ENCODE results near the gene TMEM231.
"Not testable (repeated sequence)": the region's sequence is repeated elsewhere in the genome, so short reads cannot be mapped to it uniquely, and the experiment has no call there.

The TMEM231 gene, protein sequence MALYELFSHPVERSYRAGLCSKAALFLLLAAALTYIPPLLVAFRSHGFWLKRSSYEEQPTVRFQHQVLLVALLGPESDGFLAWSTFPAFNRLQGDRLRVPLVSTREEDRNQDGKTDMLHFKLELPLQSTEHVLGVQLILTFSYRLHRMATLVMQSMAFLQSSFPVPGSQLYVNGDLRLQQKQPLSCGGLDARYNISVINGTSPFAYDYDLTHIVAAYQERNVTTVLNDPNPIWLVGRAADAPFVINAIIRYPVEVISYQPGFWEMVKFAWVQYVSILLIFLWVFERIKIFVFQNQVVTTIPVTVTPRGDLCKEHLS

DNA sequence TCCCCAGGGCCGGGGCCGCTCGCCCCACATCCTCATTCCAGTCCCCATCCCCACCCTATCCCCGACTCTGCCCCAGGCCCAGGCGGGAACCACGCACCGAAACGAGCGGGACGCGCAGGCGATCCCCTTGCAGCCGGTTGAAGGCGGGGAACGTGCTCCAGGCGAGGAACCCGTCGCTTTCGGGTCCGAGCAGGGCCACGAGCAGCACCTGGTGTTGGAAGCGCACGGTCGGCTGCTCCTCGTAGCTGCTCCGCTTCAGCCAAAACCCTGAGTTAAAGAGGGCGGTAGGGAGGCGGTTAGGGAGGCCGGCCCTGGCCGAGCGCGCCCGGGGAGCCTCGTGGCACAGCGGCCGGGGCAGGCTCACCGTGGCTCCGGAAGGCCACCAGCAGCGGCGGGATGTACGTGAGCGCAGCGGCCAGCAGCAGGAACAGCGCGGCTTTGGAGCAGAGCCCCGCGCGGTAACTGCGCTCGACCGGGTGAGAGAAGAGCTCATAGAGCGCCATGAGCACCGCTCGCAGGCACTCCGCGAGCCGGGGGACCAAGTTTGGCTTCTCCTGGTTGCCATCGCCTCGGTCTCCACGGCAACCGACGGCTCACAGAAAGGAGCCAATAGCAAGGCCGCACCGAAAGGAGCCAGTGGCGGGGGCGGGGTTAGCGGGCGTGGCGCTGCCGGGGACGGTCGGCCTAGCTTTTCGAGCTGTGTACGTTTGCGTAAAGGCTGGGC, at the start of gene TMEM231:
TSS of gene TMEM231 (minus strand) at position 546 of the 724 bp plus-strand sequence. CDS start at position 503, 43 bp downstream.
- DNase-seq (ENCODE audit: low read depth): peak; percentile 98

DNA sequence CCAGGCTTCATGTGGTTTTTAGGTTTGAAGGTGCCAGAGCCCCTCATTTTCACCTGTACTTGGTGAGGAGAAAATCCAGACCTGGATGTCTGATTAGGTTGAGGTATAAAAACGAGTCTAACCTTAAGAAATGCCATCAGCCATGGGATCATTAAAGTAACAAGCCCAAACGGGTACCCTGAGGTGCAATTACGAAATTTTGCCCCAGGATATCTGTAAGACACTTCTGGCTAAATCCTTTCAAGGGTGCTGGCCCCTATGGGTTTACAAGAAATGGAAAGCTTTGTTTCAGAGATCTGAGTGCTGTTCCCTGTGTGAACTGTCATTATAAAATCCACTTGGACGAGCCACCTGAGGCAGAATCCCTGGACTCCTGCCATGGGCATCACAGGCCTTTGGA, 47.2 kb upstream of the TMEM231 start:
- DNase-seq (ENCODE audit: low read depth): no peak

DNA sequence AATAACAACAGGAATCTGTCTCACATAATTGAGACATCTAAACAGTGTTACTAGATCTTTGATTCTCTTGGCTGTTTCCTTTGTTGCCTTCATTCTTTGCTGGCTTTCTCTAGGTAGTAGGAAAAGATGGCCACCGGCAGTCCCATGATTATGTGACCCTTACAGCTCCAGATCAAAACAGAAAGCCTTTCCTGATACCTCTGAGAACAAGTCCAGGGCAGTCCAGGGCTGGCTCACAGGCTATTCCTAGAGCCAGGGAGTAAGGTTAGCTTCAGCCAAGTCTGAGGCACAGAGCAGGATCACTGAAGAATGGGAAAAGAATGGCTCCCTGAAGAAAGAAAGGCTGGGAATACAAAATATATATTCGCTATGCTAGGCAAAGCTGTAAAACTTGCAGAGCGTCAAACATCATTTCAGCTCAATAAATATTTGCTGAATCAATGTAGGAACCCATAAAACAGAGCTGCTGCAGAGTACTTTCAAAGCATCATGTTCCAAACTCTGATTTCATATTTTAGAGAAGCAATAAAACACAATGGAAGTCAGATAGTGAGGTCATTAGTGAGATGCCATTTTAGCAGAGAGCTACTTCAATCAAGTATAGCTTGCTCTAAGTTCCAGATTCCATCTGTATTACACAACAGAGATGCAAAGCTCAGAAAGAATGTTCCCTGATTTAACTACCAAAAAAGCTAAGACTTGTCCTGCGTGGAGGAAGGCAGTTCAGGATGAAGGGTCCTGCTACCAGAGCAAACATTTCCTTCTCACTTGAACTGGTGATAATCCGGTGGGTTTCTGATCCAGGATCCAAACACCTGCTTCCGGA, 43.6 kb upstream of the TMEM231 start:
- no peak for DNase-seq (ENCODE audit: low read depth)

GRCh38 chr16:75593825-75594820, 38.1 kb upstream of the TMEM231 start:
- no peak for DNase-seq (ENCODE audit: low read depth)

- DNase-seq (ENCODE audit: low read depth): no peak
Measured at GRCh38 chr16:75593308-75593707, 37.3 kb upstream of the TMEM231 start.

- not testable (repeated sequence) for DNase-seq (ENCODE audit: low read depth)
Measured at GRCh38 chr16:75591927-75592326, 35.9 kb upstream of the TMEM231 start.

GRCh38 chr16:75590920-75591843, 35.1 kb upstream of the TMEM231 start:
- no peak for DNase-seq (ENCODE audit: low read depth)

- no peak for DNase-seq (ENCODE audit: low read depth)
Measured at GRCh38 chr16:75589306-75589705, 33.3 kb upstream of the TMEM231 start.

GRCh38 chr16:75588716-75589115, 32.7 kb upstream of the TMEM231 start:
- DNase-seq (ENCODE audit: low read depth): no peak

- DNase-seq (ENCODE audit: low read depth): no peak
Measured at GRCh38 chr16:75584108-75584507, 28.1 kb upstream of the TMEM231 start.

DNA sequence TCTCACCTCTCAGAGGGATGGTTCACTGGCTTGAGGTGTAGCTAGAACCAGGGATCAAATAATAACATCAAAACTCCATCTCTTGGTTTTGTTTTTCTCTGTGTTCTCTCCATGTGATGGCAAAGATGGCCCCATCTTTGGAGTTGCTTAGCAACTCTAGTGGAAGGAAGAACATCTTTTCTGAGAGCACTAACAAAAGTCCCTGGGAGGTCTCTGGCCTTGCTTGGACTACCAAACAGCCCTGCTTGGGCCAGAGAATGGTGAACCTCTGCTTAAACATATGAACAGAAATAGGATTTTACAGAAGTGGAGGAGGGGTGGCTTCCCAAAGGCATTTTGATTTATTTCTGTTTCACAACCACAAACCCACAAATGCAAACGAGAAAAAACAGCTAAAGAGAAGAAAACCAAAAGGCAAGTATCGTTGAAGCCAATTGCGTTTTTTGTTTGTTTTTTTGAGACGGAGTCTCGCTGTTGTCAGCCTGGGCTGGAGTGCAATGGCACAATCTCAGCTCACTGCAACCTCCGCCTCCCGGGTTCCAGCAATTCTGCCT, 23.3 kb upstream of the TMEM231 start:
- no peak for DNase-seq (ENCODE audit: low read depth)

DNA sequence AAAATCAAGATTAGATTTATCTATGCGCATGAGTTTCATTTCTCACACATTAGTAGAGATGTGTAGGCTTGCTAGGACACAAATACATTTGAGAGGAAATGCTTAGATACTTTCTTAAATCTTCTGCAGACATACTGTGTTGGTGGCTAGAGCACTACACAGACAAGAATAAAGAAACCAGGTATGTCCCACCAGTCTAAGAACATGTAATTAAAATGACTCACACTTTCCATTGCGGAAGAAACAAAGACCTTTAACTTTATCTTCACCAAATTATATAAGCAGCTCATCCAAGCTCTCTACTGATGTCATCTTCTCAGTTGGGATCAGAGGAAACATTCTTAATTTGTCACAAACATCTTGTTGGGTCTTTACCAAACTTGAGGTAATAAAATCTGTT, 22.7 kb upstream of the TMEM231 start:
- no peak for DNase-seq (ENCODE audit: low read depth)

GRCh38 chr16:75578212-75578611, 22.2 kb upstream of the TMEM231 start:
- DNase-seq (ENCODE audit: low read depth): no peak

GRCh38 chr16:75576384-75576811, 20.3 kb upstream of the TMEM231 start:
- no peak for DNase-seq (ENCODE audit: low read depth)

DNA sequence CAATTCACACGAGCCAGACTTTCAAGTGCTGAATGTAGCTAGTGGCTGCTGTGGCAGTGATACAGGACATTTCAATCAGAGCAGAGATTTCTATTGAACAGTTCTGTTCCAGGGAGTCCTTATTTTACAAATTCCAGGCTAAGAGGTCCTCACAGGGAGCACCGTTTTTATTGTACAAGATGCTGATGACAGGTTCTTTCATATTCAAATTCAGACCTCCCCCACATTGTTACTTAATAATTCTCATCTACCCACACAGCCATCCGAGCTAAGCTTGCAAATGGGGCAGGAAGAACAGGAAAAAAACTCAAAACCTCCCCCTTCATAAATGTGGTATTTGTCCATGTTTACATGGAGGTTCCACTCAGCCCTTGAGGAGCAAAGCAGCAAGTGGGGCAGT, 19.9 kb upstream of the TMEM231 start:
- DNase-seq (ENCODE audit: low read depth): no peak

DNA sequence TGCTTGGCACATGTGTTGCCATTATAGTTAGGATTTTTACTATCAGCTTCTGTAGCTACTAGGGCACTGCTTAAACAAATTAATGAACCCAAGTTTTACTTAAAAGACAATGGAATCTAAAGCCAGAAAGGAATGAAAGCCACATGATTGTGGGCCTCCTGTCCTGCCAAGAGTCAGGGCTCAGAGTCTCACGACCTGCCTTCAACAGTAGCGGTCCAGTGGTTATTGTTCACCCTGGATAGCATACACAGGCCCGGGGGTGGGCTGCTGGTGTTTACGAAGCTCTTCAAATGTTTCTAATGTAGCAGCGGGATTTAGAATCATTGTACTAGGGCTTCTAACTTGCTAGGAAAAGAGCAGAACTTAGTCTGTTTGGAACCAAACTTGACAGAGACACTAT, 17.9 kb upstream of the TMEM231 start:
- DNase-seq (ENCODE audit: low read depth): no peak

- no peak for DNase-seq (ENCODE audit: low read depth)
Measured at GRCh38 chr16:75572864-75573542, 17.0 kb upstream of the TMEM231 start.

GRCh38 chr16:75570396-75571065, 14.5 kb upstream of the TMEM231 start:
- no peak for DNase-seq (ENCODE audit: low read depth)

- no peak for DNase-seq (ENCODE audit: low read depth)
Measured at GRCh38 chr16:75567911-75568310, 11.9 kb upstream of the TMEM231 start.
